Head of caudate nucleus (tissue), 42 donors: Measurements from ENCODE around the gene BACH2.
"Not testable (repeated sequence)": the region's sequence is repeated elsewhere in the genome, so short reads cannot be mapped to it uniquely, and the experiment has no call there.

Experiments used
- DNase-seq, 42 donors: peaks; one replicate each; pipeline versions ENCODE4 v3.0.0 to v3.0.0-alpha.2; 2020 to 2021; ENCODE audit warnings: mixed read lengths in 7 of 42
- intact Hi-C: fragments of 100-400 bp; cut with DNase I; formaldehyde crosslinking; loops from one replicate; pipeline ENCODE4 v1.15.0; 2022

The BACH2 gene

GRCh38 chr6:90296341-90297114, at the start of gene BACH2:
Gene BACH2, minus strand, starts transcription at chr6:90296843. Its CDS starts 287,999 bp downstream, at chr6:90008844.
- DNase-seq, result peak; percentile 88 to 97 (median 93)
- intact Hi-C loops, result loop anchor here (2.0 to 10.0 kb wide), 4 partner anchors 79 to 354 kb away; no protein-coding TSS in a partner anchor

- no peak for DNase-seq
- intact Hi-C loops, result no loop called here
Observed at GRCh38 chr6:90343576-90343975, 46.9 kb upstream of the BACH2 start.

DNA sequence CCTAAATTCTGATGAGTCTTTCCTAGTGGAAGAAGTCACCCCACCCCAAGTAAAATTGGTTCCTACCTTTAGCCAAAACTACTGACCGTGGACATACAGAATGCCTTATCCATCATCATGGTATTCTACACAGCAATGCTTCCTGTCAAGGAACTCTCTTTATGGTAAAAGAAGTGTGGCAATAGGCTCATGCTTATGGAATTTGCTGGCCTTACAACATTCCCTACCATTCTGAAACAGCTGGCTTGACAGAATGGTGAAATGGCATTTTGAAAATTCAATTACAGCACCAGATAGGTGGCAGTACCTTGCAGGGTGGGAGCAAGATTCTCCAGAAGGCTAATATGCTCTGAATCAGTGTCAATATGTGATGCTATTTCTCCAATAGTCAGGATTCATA, 41.8 kb upstream of the BACH2 start:
- DNase-seq, result no peak
- intact Hi-C loops, result no loop called here

DNA sequence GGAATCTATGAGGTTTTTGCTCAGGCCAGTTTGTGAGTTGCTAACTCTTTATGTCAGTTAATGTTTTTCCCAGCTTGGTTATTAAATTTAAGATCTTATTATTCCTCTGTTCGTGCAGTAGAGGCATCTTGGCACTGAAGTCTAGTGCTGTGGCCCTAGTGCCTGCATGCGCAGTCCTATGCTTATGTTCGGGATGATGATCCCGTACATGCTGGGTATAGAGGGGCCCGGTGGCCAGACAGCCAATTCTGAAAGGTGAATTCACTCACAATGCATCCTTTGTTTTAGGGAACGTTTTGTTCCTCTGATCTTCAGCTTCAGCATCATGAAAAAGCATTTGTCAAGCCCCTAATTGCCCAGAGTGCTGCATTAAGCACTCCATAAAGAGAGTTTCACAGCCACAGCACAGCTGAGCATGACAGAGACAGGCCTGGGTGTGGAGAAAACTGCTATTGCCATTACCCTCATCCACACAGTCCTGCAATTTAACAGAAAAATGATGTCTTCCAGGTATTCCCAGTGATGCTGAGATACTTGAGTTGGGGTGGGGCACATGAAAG, 39.8 kb upstream of the BACH2 start:
- no peak for DNase-seq
- intact Hi-C loops, result no loop called here

- no peak for DNase-seq
- intact Hi-C loops, result no loop called here
Observed at GRCh38 chr6:90333928-90334327, 37.3 kb upstream of the BACH2 start.

DNA sequence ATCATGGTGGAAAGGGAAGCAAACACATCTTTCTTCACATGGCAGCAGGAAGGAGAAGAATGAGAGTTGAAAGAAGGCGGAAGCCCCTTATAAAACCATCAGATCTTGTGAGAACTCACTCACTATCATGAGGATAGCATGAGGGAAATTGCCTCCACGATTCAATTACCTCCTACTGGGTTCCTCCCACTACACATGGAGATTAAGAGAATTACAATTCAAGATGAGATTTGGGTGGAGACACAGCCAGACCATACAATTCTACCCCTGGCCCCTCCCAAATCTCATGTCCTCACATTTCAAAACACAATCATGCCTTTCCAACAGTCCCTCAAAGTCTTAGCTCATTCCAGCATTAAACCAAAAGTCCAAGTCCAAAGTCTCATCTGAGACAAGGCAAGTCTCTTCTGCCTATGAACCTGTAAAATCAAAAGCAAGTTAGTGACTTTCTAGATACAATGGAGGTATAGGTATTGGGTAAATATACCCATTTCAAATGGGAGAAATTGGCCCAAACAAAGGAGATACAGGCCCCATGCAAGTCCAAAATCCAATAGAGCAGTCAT, 36.4 kb upstream of the BACH2 start:
- DNase-seq, intact Hi-C loops: not testable (repeated sequence)

GRCh38 chr6:90329386-90330077, 32.9 kb upstream of the BACH2 start:
- intact Hi-C loops, result no loop called here
- no peak for DNase-seq

- no peak for DNase-seq
- intact Hi-C loops, result no loop called here
Observed at GRCh38 chr6:90328004-90328403, 31.4 kb upstream of the BACH2 start.

DNA sequence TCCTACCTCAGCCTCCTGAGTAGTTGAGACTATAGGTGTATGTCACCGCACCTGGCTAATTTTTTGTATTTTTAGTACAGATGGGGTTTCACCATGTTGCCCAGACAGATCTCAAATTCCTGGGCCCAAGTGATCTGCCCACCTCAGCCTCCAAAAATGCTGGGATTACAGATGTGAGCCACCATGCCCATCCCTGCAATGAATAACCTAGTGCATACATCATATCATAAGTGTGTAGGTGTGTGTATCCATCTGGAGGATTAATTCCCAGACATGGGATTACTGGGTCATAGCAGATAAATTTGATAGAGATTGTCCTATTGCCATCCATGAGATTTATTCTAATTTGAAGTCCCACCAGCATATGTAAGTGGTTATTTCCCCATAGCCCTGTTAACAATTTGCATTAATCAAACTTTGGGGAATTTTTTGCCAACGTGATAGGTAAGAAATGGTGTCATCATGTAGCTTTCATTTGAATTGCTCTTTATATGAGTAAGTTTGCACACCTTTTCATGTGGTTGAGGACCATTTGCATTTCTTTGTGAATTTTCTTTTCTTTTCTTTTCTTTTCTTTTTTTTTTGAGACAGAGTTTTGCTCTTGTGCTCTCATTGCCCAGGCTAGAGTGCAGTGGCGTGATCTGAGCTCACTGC, 29.9 kb upstream of the BACH2 start:
- DNase-seq, result no peak
- intact Hi-C loops, result no loop called here

- intact Hi-C loops, result no loop called here
- no peak for DNase-seq
Observed at GRCh38 chr6:90323706-90324105, 27.1 kb upstream of the BACH2 start.

DNA sequence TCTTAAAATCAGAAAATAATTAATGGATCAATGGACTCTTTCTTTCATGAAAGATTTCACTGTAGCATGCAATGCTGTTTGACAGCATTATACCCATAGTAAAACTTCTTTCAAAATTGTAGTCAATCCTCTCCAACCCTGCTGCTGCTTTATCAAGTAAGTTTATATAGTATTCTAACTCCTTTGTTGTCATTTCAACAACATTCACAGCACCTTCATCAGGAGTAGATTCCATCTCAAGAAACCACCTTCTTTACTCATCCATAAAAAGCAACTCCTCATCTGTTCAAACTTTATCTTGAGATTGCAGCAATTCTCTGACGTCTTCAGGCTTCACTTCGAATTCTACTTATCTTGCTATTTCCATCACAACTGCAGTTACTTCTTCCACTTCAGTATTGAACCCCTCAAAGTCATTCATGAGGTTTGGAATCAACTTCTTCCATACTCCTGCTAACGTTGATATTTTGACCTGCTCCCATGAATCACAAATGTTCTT, 26.4 kb upstream of the BACH2 start:
- DNase-seq, result no peak
- intact Hi-C loops, result no loop called here

GRCh38 chr6:90319979-90320685, 23.5 kb upstream of the BACH2 start:
- intact Hi-C loops, result no loop called here
- DNase-seq, result no peak

GRCh38 chr6:90319044-90319443, 22.4 kb upstream of the BACH2 start:
- no peak for DNase-seq
- intact Hi-C loops, result no loop called here

DNA sequence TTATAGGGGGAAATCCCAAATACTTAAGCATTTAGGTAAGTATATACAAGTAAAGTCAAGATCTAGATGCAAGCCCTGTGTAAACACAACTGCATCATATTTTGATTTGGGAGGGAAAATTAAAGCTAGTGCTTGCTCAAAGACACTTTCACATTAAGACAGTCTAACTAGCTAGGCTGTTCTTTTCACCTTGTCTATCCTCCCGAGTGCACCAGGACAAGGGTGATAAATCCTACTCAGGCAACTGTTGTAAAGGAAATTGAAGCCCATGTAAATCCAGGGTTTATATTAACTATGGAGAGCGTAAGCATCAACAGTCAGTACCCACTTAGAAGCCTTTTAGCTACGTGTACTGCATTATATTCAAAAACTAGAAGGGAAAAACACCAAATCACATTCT, 19.3 kb upstream of the BACH2 start:
- DNase-seq, result no peak
- intact Hi-C loops, result no loop called here

DNA sequence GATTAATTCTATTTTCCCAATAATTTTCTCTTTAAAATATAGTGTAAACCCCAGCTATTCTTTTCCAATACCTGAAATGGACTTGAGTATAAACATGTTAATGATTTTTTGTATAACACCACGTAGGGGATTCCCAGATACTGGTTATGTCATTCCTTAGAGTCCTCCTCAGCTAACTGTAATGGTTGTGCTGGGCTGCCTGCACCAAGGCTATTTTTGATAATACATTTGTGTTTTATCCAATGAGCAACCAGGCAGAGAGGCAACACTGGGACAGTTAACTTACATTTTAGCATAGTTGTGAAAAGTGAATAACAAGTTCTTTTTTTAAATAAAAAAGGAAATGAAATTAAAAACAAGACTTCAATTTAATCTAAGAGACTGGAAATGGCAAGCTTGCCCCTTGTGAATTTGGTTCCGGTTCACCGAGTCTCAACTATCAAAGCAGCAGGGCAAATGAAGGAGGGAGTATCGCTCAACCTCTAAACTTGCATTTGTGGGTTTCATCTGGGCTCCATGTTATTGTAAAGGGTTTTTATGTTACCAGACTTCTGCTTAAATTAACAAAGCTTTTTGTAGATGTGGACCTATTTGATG, 18.8 kb upstream of the BACH2 start:
- DNase-seq, result no peak
- intact Hi-C loops, result no loop called here

GRCh38 chr6:90314514-90314913, 17.9 kb upstream of the BACH2 start:
- intact Hi-C loops, result no loop called here
- no peak for DNase-seq

GRCh38 chr6:90311569-90311968, 14.9 kb upstream of the BACH2 start:
- intact Hi-C loops, result no loop called here
- DNase-seq, result no peak

GRCh38 chr6:90305800-90306448, 9.3 kb upstream of the BACH2 start:
- intact Hi-C loops, result loop anchor here (5.0 kb wide), 1 partner anchor 171 kb away; no protein-coding TSS in a partner anchor

More at GRCh38 chr6:90305800-90306448, 9.3 kb upstream of the BACH2 start:
- no peak for DNase-seq
